DND-41 (cell line): ENCODE measurements around the gene GNA14.

Experiments used
- EZH2 ChIP-seq: IDR thresholded peaks from 3 replicates; pipeline ENCODE4 v1.6.1; 2012; ENCODE audit warnings: borderline replicate concordance, low read depth, mild to moderate bottlenecking, moderate library complexity, low read length, inconsistent platforms; ENCODE audit not compliant: severe bottlenecking
- TF ChIP-seq, protein P1 (sequence below): IDR thresholded peaks from 2 replicates; pipeline ENCODE4 v1.5.1; 2012; ENCODE audit warnings: borderline replicate concordance, low read length, moderate library complexity, mild to moderate bottlenecking; ENCODE audit not compliant: poor library complexity, severe bottlenecking; ENCODE audit errors: extremely low read depth

DNA sequence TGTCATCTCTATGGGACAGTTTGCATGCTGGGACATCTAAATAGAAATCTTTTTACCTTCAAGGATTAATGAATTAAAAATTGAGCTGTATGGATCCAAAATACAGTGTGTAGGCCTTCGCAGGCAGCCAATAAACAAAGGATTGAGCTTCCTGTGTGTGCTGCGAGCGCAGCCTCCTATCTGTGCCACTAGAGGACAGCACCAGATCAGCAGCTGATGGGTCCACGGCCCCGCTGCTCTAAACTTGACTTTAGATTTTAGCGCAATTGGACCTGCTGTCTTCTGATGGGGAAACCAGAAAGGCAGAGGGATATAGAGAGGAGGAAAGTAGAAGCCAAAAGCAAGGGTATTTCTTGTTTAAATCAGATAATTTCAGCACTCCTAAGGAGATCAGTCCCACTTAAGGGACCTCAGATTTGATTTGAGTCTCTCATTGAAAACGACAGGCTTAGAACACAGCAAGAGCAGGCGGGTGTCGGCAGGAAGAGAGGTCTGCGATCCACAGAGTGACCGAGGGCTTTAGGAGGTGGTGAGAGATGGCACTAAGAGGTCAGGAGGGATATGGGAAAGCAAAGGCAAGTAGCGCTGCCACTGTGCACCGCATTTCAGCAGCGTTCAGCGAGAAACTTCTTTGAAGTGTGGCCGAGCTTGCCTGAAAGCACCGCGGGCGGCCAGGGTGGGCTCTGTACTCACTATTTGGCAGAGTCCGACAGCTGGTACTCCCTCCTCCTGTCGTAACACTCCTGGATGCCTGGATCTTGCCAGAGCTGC is 214.3 kb downstream of the GNA14 start:
- TF ChIP-seq, protein P1, sequence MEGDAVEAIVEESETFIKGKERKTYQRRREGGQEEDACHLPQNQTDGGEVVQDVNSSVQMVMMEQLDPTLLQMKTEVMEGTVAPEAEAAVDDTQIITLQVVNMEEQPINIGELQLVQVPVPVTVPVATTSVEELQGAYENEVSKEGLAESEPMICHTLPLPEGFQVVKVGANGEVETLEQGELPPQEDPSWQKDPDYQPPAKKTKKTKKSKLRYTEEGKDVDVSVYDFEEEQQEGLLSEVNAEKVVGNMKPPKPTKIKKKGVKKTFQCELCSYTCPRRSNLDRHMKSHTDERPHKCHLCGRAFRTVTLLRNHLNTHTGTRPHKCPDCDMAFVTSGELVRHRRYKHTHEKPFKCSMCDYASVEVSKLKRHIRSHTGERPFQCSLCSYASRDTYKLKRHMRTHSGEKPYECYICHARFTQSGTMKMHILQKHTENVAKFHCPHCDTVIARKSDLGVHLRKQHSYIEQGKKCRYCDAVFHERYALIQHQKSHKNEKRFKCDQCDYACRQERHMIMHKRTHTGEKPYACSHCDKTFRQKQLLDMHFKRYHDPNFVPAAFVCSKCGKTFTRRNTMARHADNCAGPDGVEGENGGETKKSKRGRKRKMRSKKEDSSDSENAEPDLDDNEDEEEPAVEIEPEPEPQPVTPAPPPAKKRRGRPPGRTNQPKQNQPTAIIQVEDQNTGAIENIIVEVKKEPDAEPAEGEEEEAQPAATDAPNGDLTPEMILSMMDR = peak; percentile 95
- no peak for TF ChIP-seq EZH2
